Upper lobe of left lung (tissue), 4 donors: ENCODE measurements around the gene HEPACAM2.

Source experiments
- EP300 ChIP-seq, 4 donors: sonication (generic); formaldehyde crosslinking; IDR thresholded peaks; one replicate each; pipeline ENCODE4 v1.5.1; 2017; ENCODE audit warnings: antibody characterized with exemption in 4 of 4, control low read depth in 2 of 4
- POLR2A ChIP-seq, 4 donors: fragments of 450-650 bp; IDR thresholded peaks; one replicate each; pipeline ENCODE4 v1.5.1; 2016 to 2017; ENCODE audit warnings: antibody characterized with exemption in 4 of 4, mild to moderate bottlenecking in 2 of 4
- POLR2AphosphoS5 ChIP-seq, 2 donors: sonication (generic); formaldehyde crosslinking; IDR thresholded peaks; one replicate each; pipeline ENCODE4 v1.5.1; 2017; ENCODE audit warnings: antibody characterized with exemption in 2 of 2
- TF ChIP-seq, protein P1 (sequence below), 6 experiments: fragments of 450-650 bp in 4 of 6; fragments of 200-600 bp in 2 of 6; sonication (generic) in 2 of 6; IDR thresholded peaks; one replicate each; pipeline ENCODE4 v1.5.1; 2016 to 2019; ENCODE audit warnings: antibody characterized with exemption in 6 of 6

GRCh38 chr7:93203496-93203895 lies 22.8 kb downstream of the HEPACAM2 start:
- TF ChIP-seq POLR2AphosphoS5 (IDR thresholded peaks at IDR 0.05): no peak
- no peak for TF ChIP-seq POLR2A (IDR thresholded peaks at IDR 0.05)
- TF ChIP-seq, protein P1, sequence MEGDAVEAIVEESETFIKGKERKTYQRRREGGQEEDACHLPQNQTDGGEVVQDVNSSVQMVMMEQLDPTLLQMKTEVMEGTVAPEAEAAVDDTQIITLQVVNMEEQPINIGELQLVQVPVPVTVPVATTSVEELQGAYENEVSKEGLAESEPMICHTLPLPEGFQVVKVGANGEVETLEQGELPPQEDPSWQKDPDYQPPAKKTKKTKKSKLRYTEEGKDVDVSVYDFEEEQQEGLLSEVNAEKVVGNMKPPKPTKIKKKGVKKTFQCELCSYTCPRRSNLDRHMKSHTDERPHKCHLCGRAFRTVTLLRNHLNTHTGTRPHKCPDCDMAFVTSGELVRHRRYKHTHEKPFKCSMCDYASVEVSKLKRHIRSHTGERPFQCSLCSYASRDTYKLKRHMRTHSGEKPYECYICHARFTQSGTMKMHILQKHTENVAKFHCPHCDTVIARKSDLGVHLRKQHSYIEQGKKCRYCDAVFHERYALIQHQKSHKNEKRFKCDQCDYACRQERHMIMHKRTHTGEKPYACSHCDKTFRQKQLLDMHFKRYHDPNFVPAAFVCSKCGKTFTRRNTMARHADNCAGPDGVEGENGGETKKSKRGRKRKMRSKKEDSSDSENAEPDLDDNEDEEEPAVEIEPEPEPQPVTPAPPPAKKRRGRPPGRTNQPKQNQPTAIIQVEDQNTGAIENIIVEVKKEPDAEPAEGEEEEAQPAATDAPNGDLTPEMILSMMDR (IDR thresholded peaks at IDR 0.05): no peak
- TF ChIP-seq EP300 (IDR thresholded peaks at IDR 0.05): no peak
